ENCODE data around the gene LTB.

LTB gene

GRCh38 chr6:31587791-31588777, 5.9 kb upstream of the LTB start:
- no peaks in the 10 kb centered on the region for H3F3A ChIP-seq (ENCODE audit: insufficient read depth, low read length)
- H3K9me2 ChIP-seq (ENCODE audit: low read depth, low read length): no peaks in the 10 kb centered on the region
- no peaks in the 10 kb centered on the region for H3K9me3 ChIP-seq (ENCODE audit: low read length)
- H3K27ac ChIP-seq (ENCODE audit: low read depth, low read length, poor library complexity, severe bottlenecking): no peak overlapping the region
- peaks cover 39% of the 10 kb centered on the region for H3K4me1 ChIP-seq (ENCODE audit: insufficient read depth, low read length, severe bottlenecking)
- H3K79me2 ChIP-seq (ENCODE audit: insufficient read depth, low read length): no peaks in the 10 kb centered on the region
- no peak overlapping the region for H3K9ac ChIP-seq (ENCODE audit: low read length)
- H3K36me3 ChIP-seq (ENCODE audit: insufficient read depth, low read length): no peaks in the 10 kb centered on the region
- no peaks in the 10 kb centered on the region for H4K20me1 ChIP-seq (ENCODE audit: insufficient read depth, low read length)
- H3K27me3 ChIP-seq (ENCODE audit: insufficient read depth, low read length): no peaks in the 10 kb centered on the region
- H2AFZ ChIP-seq (ENCODE audit: low read length): no peak overlapping the region
- H3K4me3 ChIP-seq (ENCODE audit: low read depth, low read length, poor library complexity, severe bottlenecking): no peak overlapping the region
- no peak for TF ChIP-seq EZH2 (IDR thresholded peaks at IDR 0.05; ENCODE audit: borderline replicate concordance, low read length)
- TF ChIP-seq, protein P1, sequence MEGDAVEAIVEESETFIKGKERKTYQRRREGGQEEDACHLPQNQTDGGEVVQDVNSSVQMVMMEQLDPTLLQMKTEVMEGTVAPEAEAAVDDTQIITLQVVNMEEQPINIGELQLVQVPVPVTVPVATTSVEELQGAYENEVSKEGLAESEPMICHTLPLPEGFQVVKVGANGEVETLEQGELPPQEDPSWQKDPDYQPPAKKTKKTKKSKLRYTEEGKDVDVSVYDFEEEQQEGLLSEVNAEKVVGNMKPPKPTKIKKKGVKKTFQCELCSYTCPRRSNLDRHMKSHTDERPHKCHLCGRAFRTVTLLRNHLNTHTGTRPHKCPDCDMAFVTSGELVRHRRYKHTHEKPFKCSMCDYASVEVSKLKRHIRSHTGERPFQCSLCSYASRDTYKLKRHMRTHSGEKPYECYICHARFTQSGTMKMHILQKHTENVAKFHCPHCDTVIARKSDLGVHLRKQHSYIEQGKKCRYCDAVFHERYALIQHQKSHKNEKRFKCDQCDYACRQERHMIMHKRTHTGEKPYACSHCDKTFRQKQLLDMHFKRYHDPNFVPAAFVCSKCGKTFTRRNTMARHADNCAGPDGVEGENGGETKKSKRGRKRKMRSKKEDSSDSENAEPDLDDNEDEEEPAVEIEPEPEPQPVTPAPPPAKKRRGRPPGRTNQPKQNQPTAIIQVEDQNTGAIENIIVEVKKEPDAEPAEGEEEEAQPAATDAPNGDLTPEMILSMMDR (IDR thresholded peaks at IDR 0.05; ENCODE audit: low read length): no peak
- no peak overlapping the region for H3K4me2 ChIP-seq (ENCODE audit: low read length)

DNA sequence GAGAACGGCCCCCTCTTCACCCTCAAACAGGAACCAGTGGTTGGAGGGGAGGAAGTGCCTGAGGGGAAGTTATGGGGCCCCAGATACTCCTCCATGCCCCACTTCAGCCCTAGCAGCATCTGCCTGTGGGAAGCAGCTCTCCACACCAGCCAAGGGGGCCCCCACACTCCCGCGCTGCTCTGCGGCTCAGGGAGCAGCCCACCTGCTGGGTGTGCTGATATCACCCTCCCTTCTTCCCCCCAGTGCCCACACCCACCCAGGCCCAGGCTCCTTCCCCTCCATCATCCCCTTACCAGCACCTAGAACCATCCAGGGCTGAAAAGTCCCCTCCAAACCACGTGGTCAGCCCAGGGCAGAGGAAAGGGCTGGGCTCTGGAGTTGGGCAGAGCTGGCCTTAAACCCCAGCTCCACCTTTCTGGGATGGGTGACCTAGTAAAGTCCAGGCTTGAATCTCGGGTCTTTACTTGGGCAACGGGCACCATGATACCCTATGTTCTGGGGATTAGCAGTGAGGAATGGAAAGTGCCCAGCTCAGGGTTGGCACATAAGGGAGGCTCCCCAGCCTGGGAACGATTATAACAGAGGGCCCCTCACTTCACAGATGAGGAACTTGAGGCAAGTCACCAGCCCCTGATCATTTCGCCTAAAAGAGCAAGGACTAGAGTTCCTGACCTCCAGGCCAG, 4.5 kb upstream of the LTB start:
- Histone ChIP-seq H3K4me3 (ENCODE audit: low read depth, low read length, poor library complexity, severe bottlenecking) (no peak overlapping the region), H3K4me1 (ENCODE audit: insufficient read depth, low read length, severe bottlenecking) (peaks cover 44% of the 10 kb centered on the region), H4K20me1 (ENCODE audit: insufficient read depth, low read length) (no peaks in the 10 kb centered on the region), H3K4me2 (ENCODE audit: low read length) (no peak overlapping the region), H3K27me3 (ENCODE audit: insufficient read depth, low read length) (no peaks in the 10 kb centered on the region), H3K36me3 (ENCODE audit: insufficient read depth, low read length) (no peaks in the 10 kb centered on the region), H3K9me3 (ENCODE audit: low read length) (no peaks in the 10 kb centered on the region), H3K9ac (ENCODE audit: low read length) (no peak overlapping the region; the same call in 1 of the 2 replicates), H3K27ac (ENCODE audit: low read depth, low read length, poor library complexity, severe bottlenecking) (no peak overlapping the region), H3F3A (ENCODE audit: insufficient read depth, low read length) (no peaks in the 10 kb centered on the region), H3K79me2 (ENCODE audit: insufficient read depth, low read length) (no peaks in the 10 kb centered on the region), H2AFZ (ENCODE audit: low read length) (no peak overlapping the region), H3K9me2 (ENCODE audit: low read depth, low read length) (no peaks in the 10 kb centered on the region)
- TF ChIP-seq, protein P1 (IDR thresholded peaks at IDR 0.05; ENCODE audit: low read length): no peak
- no peak for TF ChIP-seq EZH2 (IDR thresholded peaks at IDR 0.05; ENCODE audit: borderline replicate concordance, low read length)

GRCh38 chr6:31586008-31586407, 3.8 kb upstream of the LTB start, which contains the start of gene LST1:
Gene LST1, plus strand, starts transcription at chr6:31586277. Its CDS starts 1,023 bp downstream, at chr6:31587300.
- Histone ChIP-seq H3K79me2 (ENCODE audit: insufficient read depth, low read length) (no peaks in the 10 kb centered on the region), H3K9ac (ENCODE audit: low read length) (no peak within 1 kb of the TSS; the same call in 1 of the 2 replicates), H4K20me1 (ENCODE audit: insufficient read depth, low read length) (no peaks in the 10 kb centered on the region), H3K27me3 (ENCODE audit: insufficient read depth, low read length) (no peaks in the 10 kb centered on the region), H2AFZ (ENCODE audit: low read length) (no peak within 1 kb of the TSS), H3K9me2 (ENCODE audit: low read depth, low read length) (no peaks in the 10 kb centered on the region), H3K36me3 (ENCODE audit: insufficient read depth, low read length) (no peaks in the 10 kb centered on the region), H3K4me3 (ENCODE audit: low read depth, low read length, poor library complexity, severe bottlenecking) (no peak within 1 kb of the TSS), H3F3A (ENCODE audit: insufficient read depth, low read length) (no peaks in the 10 kb centered on the region), H3K27ac (ENCODE audit: low read depth, low read length, poor library complexity, severe bottlenecking) (peak within 1 kb of the TSS; percentile 96), H3K4me1 (ENCODE audit: insufficient read depth, low read length, severe bottlenecking) (peaks cover 48% of the 10 kb centered on the region), H3K9me3 (ENCODE audit: low read length) (no peaks in the 10 kb centered on the region), H3K4me2 (ENCODE audit: low read length) (no peak within 1 kb of the TSS; the same call in 1 of the 2 replicates)
- TF ChIP-seq, protein P1 (IDR thresholded peaks at IDR 0.05; ENCODE audit: low read length): no peak
- no peak for TF ChIP-seq EZH2 (IDR thresholded peaks at IDR 0.05; ENCODE audit: borderline replicate concordance, low read length)
